ENCODE measurements around the gene ITGA2. TPM values are rescaled to one million over a fixed set of nuclear protein-coding genes. Genes with fewer than 3 reads are reported as not detected.

Gene ITGA2
- total and polyA plus RNA-seq, 2 experiments from 2014 or later: 10.4 to 21.5 TPM

- H3F3A ChIP-seq (ENCODE audit: insufficient read depth): peaks cover 61% of the 10 kb centered on the region
- DNase-seq: no peak
- TF ChIP-seq EZH2phosphoT487 (IDR thresholded peaks at IDR 0.05; ENCODE audit: insufficient read depth, low read depth) (no peak), EZH2 (IDR thresholded peaks at IDR 0.05; ENCODE audit: insufficient read depth, poor library complexity, severe bottlenecking) (no peak)
- H3K9ac ChIP-seq: no peak overlapping the region
- H4K20me1 ChIP-seq (ENCODE audit: insufficient read depth): no peaks in the 10 kb centered on the region
- WGBS, 2 experiments (ENCODE audit: low coverage in 1 of 2, low lambda C conversion rate in 2 of 2, missing lambda C conversion rate in 2 of 2): 100% methylated on average over 1 of the region's 1 CpG
- no peak overlapping the region for H3K27ac ChIP-seq
- H3K9me3 ChIP-seq (ENCODE audit: low read depth): no peaks in the 10 kb centered on the region
- peaks cover 58% of the 10 kb centered on the region for H3K4me1 ChIP-seq (ENCODE audit: insufficient read depth)
- H3K9me2 ChIP-seq (ENCODE audit: insufficient read depth): no peaks in the 10 kb centered on the region
- H3K79me2 ChIP-seq (ENCODE audit: insufficient read depth): peaks cover 98% of the 10 kb centered on the region
- no peak overlapping the region for H2AFZ ChIP-seq
- in situ Hi-C loops (cut with MboI): no loop called here
- no peak overlapping the region for H3K4me3 ChIP-seq
- no peak overlapping the region for H3K4me2 ChIP-seq (ENCODE audit: unreplicated experiment)
- H3K36me3 ChIP-seq (ENCODE audit: low read depth): 0 out of 2 replicates have a peak, but pooled peaks cover 4% of the 10 kb centered on the region
- H3K27me3 ChIP-seq (replicated peaks; ENCODE audit: insufficient read depth): no peaks in the 10 kb centered on the region
Observed at GRCh38 chr5:52995095-52995494, 5.9 kb downstream of the ITGA2 start.

GRCh38 chr5:52995914-52996313, 6.8 kb downstream of the ITGA2 start:
- Histone ChIP-seq H3K9me2 (ENCODE audit: insufficient read depth) (no peaks in the 10 kb centered on the region), H3F3A (ENCODE audit: insufficient read depth) (peaks cover 60% of the 10 kb centered on the region), H3K36me3 (ENCODE audit: low read depth) (0 out of 2 replicates have a peak, but pooled peaks cover 4% of the 10 kb centered on the region), H4K20me1 (ENCODE audit: insufficient read depth) (no peaks in the 10 kb centered on the region), H3K27me3 (replicated peaks; ENCODE audit: insufficient read depth) (no peaks in the 10 kb centered on the region), H2AFZ (no peak overlapping the region), H3K4me1 (ENCODE audit: insufficient read depth) (peaks cover 51% of the 10 kb centered on the region), H3K9me3 (ENCODE audit: low read depth) (no peaks in the 10 kb centered on the region), H3K4me3 (no peak overlapping the region), H3K4me2 (ENCODE audit: unreplicated experiment) (no peak overlapping the region), H3K9ac (no peak overlapping the region), H3K27ac (peak overlapping the region; percentile 82; the same call in 1 of the 2 replicates), H3K79me2 (ENCODE audit: insufficient read depth) (peaks cover 98% of the 10 kb centered on the region)
- WGBS, 2 experiments (ENCODE audit: low coverage in 1 of 2, low lambda C conversion rate in 2 of 2, missing lambda C conversion rate in 2 of 2): 94 to 100% methylated on average over 1 of the region's 1 CpG
- DNase-seq: no peak
- in situ Hi-C loops (cut with MboI): no loop called here
- TF ChIP-seq EZH2 (IDR thresholded peaks at IDR 0.05; ENCODE audit: insufficient read depth, poor library complexity, severe bottlenecking): no peak
- no peak for TF ChIP-seq EZH2phosphoT487 (IDR thresholded peaks at IDR 0.05; ENCODE audit: insufficient read depth, low read depth)

GRCh38 chr5:52996979-52997378, 7.8 kb downstream of the ITGA2 start:
- peaks cover 68% of the 10 kb centered on the region for H3F3A ChIP-seq (ENCODE audit: insufficient read depth)

GRCh38 chr5:52997424-52997823, 8.3 kb downstream of the ITGA2 start:
- Histone ChIP-seq H4K20me1 (ENCODE audit: insufficient read depth) (no peaks in the 10 kb centered on the region), H3K9ac (peak overlapping the region; percentile 35), H3K9me3 (ENCODE audit: low read depth) (no peaks in the 10 kb centered on the region), H3K4me3 (peak overlapping the region; percentile 3; the same call in 1 of the 2 replicates), H3K36me3 (ENCODE audit: low read depth) (0 out of 2 replicates have a peak, but pooled peaks cover 4% of the 10 kb centered on the region), H3K27me3 (replicated peaks; ENCODE audit: insufficient read depth) (no peaks in the 10 kb centered on the region), H3K79me2 (ENCODE audit: insufficient read depth) (peaks cover 98% of the 10 kb centered on the region), H2AFZ (peak overlapping the region; percentile 71), H3K27ac (peak overlapping the region; percentile 82), H3K4me2 (ENCODE audit: unreplicated experiment) (peak overlapping the region; percentile 37), H3K9me2 (ENCODE audit: insufficient read depth) (no peaks in the 10 kb centered on the region), H3K4me1 (ENCODE audit: insufficient read depth) (peaks cover 48% of the 10 kb centered on the region), H3F3A (ENCODE audit: insufficient read depth) (peaks cover 68% of the 10 kb centered on the region)
- in situ Hi-C loops (cut with MboI): no loop called here
- no peak for TF ChIP-seq EZH2phosphoT487 (IDR thresholded peaks at IDR 0.05; ENCODE audit: insufficient read depth, low read depth)
- no peak for TF ChIP-seq EZH2 (IDR thresholded peaks at IDR 0.05; ENCODE audit: insufficient read depth, poor library complexity, severe bottlenecking)
- DNase-seq: peak; percentile 36
- WGBS, 2 experiments (ENCODE audit: low coverage in 1 of 2, low lambda C conversion rate in 2 of 2, missing lambda C conversion rate in 2 of 2): 19 to 21% methylated on average over 6 of the region's 6 CpGs

More at GRCh38 chr5:52996979-52997378, 7.8 kb downstream of the ITGA2 start:
- no peak for TF ChIP-seq EZH2 (IDR thresholded peaks at IDR 0.05; ENCODE audit: insufficient read depth, poor library complexity, severe bottlenecking)
- TF ChIP-seq EZH2phosphoT487 (IDR thresholded peaks at IDR 0.05; ENCODE audit: insufficient read depth, low read depth): no peak
- Histone ChIP-seq H3K9me3 (ENCODE audit: low read depth) (no peaks in the 10 kb centered on the region), H3K27me3 (replicated peaks; ENCODE audit: insufficient read depth) (no peaks in the 10 kb centered on the region), H3K9me2 (ENCODE audit: insufficient read depth) (no peaks in the 10 kb centered on the region), H3K4me2 (ENCODE audit: unreplicated experiment) (peak overlapping the region; percentile 37), H3K4me1 (ENCODE audit: insufficient read depth) (peaks cover 48% of the 10 kb centered on the region), H3K4me3 (peak overlapping the region; percentile 3; the same call in 1 of the 2 replicates), H3K36me3 (ENCODE audit: low read depth) (0 out of 2 replicates have a peak, but pooled peaks cover 4% of the 10 kb centered on the region), H3K79me2 (ENCODE audit: insufficient read depth) (peaks cover 98% of the 10 kb centered on the region), H4K20me1 (ENCODE audit: insufficient read depth) (no peaks in the 10 kb centered on the region), H2AFZ (peak overlapping the region; percentile 71), H3K27ac (peak overlapping the region; percentile 82), H3K9ac (peak overlapping the region; percentile 35; the same call in 1 of the 2 replicates)
- DNase-seq: no peak
- 64 to 68% methylated on average over 1 of the region's 1 CpG for WGBS, 2 experiments (ENCODE audit: low coverage in 1 of 2, low lambda C conversion rate in 2 of 2, missing lambda C conversion rate in 2 of 2)
- in situ Hi-C loops (cut with MboI): no loop called here

Data from GM23248 (cell line).